Lower leg skin (tissue), 4 donors: ENCODE data around the gene GPR137B. TPM values are rescaled to one million over a fixed set of nuclear protein-coding genes. Genes with fewer than 3 reads are reported as not detected.

Experiments used
- DNase-seq, 2 donors: peaks; one replicate each; pipeline ENCODE4 v3.0.0-alpha.2; 2019; ENCODE audit warnings: low spot score in 2 of 2
- H3K4me3 ChIP-seq: fragments of 200-600 bp; sonication (generic); 2 replicates; pipeline ENCODE4 v1.5.1; 2017; ENCODE audit warnings: mild to moderate bottlenecking, low read depth; ENCODE audit not compliant: poor library complexity, severe bottlenecking
- POLR2A ChIP-seq, 2 donors: fragments of 450-650 bp; IDR thresholded peaks; one replicate each; pipeline ENCODE4 v1.6.1; 2016 to 2017; ENCODE audit warnings: antibody characterized with exemption in 2 of 2, mild to moderate bottlenecking in 1 of 2, moderate library complexity in 1 of 2
- WGBS, 2 donors: methylation state at CpG; one replicate each; pipeline ENCODE4 v1.1.5; 2018; 5-methylcytosine and 5-hydroxymethylcytosine counted together
- intact Hi-C: fragments of 100-400 bp; cut with DNase I; formaldehyde crosslinking; loops from one replicate; pipeline ENCODE4 v1.15.0; 2023; ENCODE audit warnings: low total_unique reads
- total RNA-seq, 4 donors: library from RNA; depleted of rRNA; stranded (reverse); fragments of >200 nt; gene quantifications; one replicate each; pipeline ENCODE4 v1.1.0, GENCODE V29; 2016
- TF ChIP-seq, protein P1 (sequence below), 3 donors: fragments of 450-650 bp; IDR thresholded peaks; one replicate each; pipeline ENCODE4 v1.5.1; 2016; ENCODE audit warnings: antibody characterized with exemption in 3 of 3, mild to moderate bottlenecking in 3 of 3, moderate library complexity in 2 of 3

Gene GPR137B
- total RNA-seq, 4 donors from 2014 or later: 22.5 to 45.5 (median 35.3) TPM

DNA sequence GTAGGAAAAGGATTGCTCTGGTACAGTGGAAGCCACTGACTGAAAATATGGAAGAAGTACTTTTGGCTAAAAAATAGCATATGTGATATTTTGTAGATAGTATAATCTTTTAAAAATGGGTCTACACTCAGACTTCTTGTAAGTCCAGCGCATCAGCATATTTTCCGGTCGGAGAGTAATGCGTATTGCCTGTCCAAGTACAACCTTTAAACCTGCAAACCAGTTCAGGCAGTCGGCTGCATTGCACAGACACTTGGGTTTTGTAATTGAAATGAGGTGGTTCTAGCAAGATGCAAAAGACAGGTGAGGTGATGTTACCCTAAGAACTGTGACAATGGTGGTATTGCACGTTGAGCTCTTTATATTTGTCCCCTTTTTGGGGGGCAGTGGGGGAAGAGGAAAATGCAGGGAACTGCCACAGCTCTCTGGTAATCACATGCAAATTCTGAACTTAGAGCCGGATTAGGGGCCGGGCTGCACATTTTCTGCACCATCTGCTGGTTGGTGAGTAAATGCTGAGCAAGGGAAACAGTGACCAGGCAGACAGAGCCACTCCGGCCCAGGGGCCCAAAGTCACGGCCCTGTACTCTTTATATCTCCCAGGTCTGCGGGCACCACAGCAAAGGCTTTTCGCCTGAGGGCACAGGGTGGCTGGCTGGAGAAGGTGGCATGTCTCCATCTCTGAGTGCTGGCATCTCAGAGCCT, 2.3 kb downstream of the GPR137B start:
- TF ChIP-seq, protein P1, sequence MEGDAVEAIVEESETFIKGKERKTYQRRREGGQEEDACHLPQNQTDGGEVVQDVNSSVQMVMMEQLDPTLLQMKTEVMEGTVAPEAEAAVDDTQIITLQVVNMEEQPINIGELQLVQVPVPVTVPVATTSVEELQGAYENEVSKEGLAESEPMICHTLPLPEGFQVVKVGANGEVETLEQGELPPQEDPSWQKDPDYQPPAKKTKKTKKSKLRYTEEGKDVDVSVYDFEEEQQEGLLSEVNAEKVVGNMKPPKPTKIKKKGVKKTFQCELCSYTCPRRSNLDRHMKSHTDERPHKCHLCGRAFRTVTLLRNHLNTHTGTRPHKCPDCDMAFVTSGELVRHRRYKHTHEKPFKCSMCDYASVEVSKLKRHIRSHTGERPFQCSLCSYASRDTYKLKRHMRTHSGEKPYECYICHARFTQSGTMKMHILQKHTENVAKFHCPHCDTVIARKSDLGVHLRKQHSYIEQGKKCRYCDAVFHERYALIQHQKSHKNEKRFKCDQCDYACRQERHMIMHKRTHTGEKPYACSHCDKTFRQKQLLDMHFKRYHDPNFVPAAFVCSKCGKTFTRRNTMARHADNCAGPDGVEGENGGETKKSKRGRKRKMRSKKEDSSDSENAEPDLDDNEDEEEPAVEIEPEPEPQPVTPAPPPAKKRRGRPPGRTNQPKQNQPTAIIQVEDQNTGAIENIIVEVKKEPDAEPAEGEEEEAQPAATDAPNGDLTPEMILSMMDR (IDR thresholded peaks at IDR 0.05): no peak
- no peak for TF ChIP-seq POLR2A (IDR thresholded peaks at IDR 0.05)
- intact Hi-C loops: no loop called here
- no peak overlapping the region for H3K4me3 ChIP-seq
- no peak for DNase-seq
- 60 to 61% methylated on average over 11 to 12 of the region's 12 CpGs for WGBS, 2 donors

DNA sequence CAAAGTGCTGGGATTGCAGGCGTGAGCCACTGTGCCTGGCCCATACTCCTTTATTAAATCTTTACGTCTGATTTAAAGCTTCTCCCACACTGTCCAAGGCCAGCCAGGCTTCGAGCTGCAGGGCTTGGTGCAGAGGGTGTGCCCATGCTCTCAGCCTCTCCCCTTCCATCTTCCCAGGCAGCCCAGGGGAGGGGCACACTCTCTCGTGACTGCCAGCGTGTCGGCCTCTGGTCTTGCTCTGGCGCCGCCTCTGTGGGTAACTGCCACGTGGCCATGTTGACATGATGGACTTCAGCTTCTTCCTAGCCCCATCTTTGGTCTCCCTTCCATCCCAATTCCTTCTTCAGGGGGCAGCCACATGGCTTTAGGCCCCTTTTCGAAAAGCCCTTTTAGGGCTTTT, 4.7 kb downstream of the GPR137B start:
- H3K4me3 ChIP-seq: no peak overlapping the region
- intact Hi-C loops: no loop called here
- WGBS, 2 donors: 65 to 77% methylated on average over 10 of the region's 10 CpGs
- DNase-seq: no peak
- no peak for TF ChIP-seq POLR2A (IDR thresholded peaks at IDR 0.05)
- TF ChIP-seq, protein P1 (IDR thresholded peaks at IDR 0.05): no peak

DNA sequence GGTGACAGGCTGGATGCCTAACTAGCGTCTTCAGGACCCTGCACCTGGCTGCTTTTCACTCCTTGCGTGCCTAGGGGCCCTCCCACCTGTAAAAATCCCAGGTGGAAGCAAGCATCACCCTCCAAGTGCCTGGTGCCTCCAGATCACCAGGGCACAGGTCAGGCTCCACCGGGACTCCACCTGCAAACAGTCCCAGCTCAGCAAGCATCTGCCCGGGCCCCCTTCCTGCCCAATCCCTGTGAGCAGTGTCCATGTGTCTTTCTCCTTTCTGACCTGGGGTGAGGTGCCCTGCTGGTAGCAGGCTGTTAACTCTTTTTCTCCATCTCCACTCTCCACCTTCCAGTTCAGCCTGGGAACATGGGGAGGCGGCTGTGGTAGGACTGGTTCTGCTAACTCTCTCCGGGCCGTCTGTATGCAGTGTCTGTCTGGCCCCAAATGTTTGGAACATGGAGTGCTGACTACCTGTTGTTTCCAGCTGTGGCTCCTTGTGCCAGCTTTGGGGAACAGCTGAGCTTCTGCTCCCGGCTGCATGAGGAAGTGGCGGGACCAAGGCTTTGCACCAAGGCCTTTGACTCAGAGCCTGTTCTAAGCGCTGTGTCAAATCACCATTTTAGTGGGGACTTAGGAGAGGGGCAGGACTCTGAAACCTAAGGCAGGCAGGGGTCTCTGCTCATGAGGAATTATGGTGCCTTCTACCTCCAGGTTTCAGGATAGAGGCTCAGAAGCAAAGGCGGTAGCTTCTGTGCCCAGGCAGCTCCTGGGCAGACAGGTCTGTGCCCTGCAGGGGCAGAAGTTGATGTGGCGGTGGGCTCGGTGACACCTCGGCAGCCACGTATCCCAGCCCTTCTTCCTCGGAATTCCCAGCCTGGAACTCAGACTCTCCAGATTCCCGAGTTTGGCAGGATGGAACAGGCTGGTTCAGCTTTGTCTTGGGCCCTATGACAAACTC, 5.5 kb downstream of the GPR137B start:
- H3K4me3 ChIP-seq: no peak overlapping the region
- WGBS, 2 donors: 74 to 77% methylated on average over 17 of the region's 17 CpGs
- DNase-seq: peak in 1 of 2 donors; percentile 68
- intact Hi-C loops: no loop called here
- TF ChIP-seq, protein P1 (IDR thresholded peaks at IDR 0.05): no peak
- TF ChIP-seq POLR2A (IDR thresholded peaks at IDR 0.05): no peak

DNA sequence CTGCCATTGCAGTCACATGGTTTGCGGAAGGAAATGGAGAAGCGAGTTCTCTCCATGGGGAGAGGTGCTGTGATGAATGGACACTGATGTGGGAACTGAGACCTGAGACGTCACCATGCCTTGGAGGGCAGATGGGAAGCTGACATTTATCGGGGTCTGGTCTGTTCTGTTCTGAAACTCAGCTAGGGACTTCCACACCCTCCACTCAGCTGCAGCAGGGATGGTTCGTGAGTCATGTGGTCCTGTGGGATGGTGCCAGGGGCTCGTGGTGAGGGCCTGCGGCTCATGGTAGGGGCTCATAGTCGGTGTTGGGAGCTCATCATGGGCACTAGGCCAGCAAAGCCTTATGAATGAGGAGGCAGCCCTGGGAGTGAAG, 6.1 kb downstream of the GPR137B start:
- intact Hi-C loops: no loop called here
- TF ChIP-seq POLR2A (IDR thresholded peaks at IDR 0.05): no peak
- TF ChIP-seq, protein P1 (IDR thresholded peaks at IDR 0.05): no peak
- DNase-seq: peak in 1 of 2 donors; percentile 78
- 69 to 71% methylated on average over 8 of the region's 8 CpGs for WGBS, 2 donors
- H3K4me3 ChIP-seq: no peak overlapping the region

DNA sequence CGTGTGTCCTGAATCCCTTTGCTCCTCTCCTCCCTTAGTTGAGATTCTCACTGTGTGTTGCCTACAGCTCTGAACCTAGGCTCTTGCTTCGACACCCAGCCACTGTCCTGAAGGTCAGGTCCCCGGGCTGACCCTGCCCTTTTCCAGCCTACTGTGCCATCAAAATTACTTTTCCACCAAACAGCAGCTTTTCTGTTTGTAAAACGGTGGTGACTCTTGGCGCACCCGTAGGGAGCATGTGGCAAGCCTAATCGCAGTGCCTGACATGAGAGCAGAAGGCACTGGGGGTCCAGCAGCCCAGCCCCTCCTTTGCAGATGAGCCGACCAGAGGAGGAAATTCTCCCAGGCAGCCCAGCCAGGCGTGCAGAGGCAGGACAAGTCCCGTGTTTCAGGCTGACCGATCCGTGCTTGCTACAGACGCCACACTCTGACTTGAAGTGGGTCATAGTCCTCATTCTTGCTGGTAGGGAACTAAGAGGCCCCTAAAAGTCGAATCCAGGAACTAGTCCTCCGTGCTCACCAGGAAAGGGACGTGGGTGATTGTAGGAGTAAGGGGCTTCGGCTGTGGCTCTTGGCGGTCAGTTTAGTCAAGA, 6.8 kb downstream of the GPR137B start:
- no peak for TF ChIP-seq POLR2A (IDR thresholded peaks at IDR 0.05)
- TF ChIP-seq, protein P1 (IDR thresholded peaks at IDR 0.05): no peak
- DNase-seq: peak in 1 of 2 donors; percentile 77
- intact Hi-C loops: no loop called here
- 79 to 85% methylated on average over 18 of the region's 18 CpGs for whole genome bisulfite sequencing, 2 donors
- H3K4me3 ChIP-seq: no peak overlapping the region
